Activated naive CD4-positive, alpha-beta T cell treated with anti-CD3 and anti-CD28 coated beads for 36 hours (primary cell): ENCODE data around the gene DDHD1. TPM values are rescaled to one million over a fixed set of nuclear protein-coding genes. Genes with fewer than 3 reads are reported as not detected.

Source experiments
- CTCF ChIA-PET: fragments of 350-600 bp; sonication (Branson Sonifier 250); formaldehyde crosslinking; loops from one replicate; lab custom pipeline; 2021; ENCODE audit warnings: antibody characterized with exemption; lab: Charles Lee
- DNase-seq: peaks from one replicate; pipeline ENCODE4 v3.0.0-alpha.2; 2020
- H3K27ac Mint-ChIP-seq: one replicate; pipeline ENCODE4 v1.8.0; 2021; ENCODE audit warnings: mild to moderate bottlenecking, mixed read lengths
- H3K27me3 Mint-ChIP-seq: one replicate; pipeline ENCODE4 v1.8.0; 2021; ENCODE audit warnings: low read depth, mixed read lengths
- H3K36me3 Mint-ChIP-seq: one replicate; pipeline ENCODE4 v1.8.0; 2021; ENCODE audit warnings: low read depth, mixed read lengths
- H3K4me1 Mint-ChIP-seq: one replicate; pipeline ENCODE4 v1.8.0; 2021; ENCODE audit warnings: low read depth, mixed read lengths
- H3K4me3 Mint-ChIP-seq: one replicate; pipeline ENCODE4 v1.8.0; 2021; ENCODE audit warnings: mild to moderate bottlenecking, moderate library complexity, mixed read lengths
- H3K9me3 Mint-ChIP-seq: one replicate; pipeline ENCODE4 v1.8.0; 2021; ENCODE audit warnings: mixed read lengths
- intact Hi-C: fragments of 100-400 bp; cut with micrococcal nuclease; formaldehyde crosslinking; loops from one replicate; pipeline ENCODE4 v1.15.1; 2023
- total RNA-seq, 2 experiments: library from RNA; stranded (reverse); gene quantifications; one replicate each; pipeline ENCODE4 v1.2.3, GENCODE V29; 2021

DDHD1 gene
- total RNA-seq, 2 experiments from 2014 or later, result 20.1 to 20.4 TPM

DNA sequence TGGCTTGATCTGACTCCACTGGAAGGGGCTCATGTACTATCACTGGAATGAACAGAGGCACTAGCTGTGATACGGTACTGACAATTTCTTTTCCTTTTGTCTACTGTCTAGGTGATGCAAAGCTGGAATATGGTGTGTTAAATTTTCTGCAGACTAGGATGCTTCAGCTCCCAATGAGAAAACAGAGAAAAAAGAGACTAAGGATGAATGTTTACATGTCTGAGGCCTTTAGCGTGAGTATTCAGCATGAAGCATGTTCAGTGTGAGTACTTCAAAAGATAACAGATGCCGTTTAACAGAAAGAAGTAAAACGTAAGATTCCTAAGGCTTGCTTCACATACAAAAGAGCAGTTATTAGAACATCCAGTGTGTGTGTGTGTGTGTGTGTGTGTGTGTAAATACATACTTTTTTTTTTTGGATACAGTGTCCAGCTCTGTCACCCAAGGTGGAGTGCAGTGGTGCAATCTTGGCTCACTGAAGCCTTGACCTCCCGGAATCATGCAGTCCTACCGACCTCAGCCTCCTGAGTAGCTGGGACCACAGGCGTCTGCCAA is 110.0 kb downstream of the DDHD1 start:
- no peak overlapping the region for H3K27ac Mint-ChIP-seq
- DNase-seq, result no peak
- no peak overlapping the region for H3K4me3 Mint-ChIP-seq
- intact Hi-C loops, result no loop called here
- H3K9me3 Mint-ChIP-seq, result no peaks in the 10 kb centered on the region
- no peaks in the 10 kb centered on the region for H3K4me1 Mint-ChIP-seq
- H3K27me3 Mint-ChIP-seq, result no peaks in the 10 kb centered on the region
- CTCF ChIA-PET, result interaction anchor here (1.5 kb wide), 1 partner anchor 12 kb away, joined by 9 read pairs; no protein-coding TSS in a partner anchor
- peaks cover 53% of the 10 kb centered on the region for H3K36me3 Mint-ChIP-seq

DNA sequence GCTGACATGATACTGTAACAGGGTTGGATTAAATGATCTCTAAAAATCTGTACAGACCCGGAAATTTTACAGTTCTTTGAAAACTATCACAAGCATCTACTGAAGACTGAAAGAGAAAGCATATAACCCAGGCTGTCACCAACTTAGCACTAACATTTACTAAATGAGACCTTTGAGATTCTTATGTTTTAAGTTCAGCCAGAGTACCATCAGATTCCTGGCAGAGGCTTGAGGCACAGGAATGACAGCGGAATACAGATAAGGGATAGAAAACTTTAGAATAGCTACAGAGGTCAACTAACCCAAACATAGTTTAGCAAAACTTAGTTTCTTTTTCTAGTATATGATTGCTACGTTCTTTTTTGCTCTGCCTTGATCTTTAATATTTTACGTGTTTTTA is 110.6 kb downstream of the DDHD1 start:
- CTCF ChIA-PET, result interaction anchor here (1.5 kb wide), 1 partner anchor 12 kb away, joined by 9 read pairs; no protein-coding TSS in a partner anchor
- H3K36me3 Mint-ChIP-seq, result peaks cover 59% of the 10 kb centered on the region
- no peak overlapping the region for H3K27ac Mint-ChIP-seq
- no peaks in the 10 kb centered on the region for H3K4me1 Mint-ChIP-seq
- DNase-seq, result no peak
- H3K4me3 Mint-ChIP-seq, result no peak overlapping the region
- intact Hi-C loops, result no loop called here
- no peaks in the 10 kb centered on the region for H3K9me3 Mint-ChIP-seq
- no peaks in the 10 kb centered on the region for H3K27me3 Mint-ChIP-seq

DNA sequence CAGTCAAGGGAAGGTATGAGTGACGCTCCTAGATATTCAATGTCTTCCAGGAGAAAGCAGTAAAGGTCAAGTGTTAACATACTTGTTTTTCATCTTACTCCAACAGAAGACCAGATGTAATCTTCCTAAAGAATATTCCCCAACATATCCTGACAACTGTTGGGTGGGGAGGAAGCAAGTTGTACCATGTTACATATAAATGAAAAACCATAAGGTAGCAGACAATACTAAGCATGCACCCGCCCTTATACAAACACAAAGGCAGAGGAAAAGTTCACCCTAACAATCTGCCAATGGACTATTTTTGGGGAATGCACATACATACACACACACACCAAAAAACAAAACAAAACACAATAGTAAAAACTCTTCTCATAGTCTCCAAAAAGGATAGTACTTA is 112.1 kb downstream of the DDHD1 start:
- CTCF ChIA-PET, result interaction anchor here (1.0 kb wide), 1 partner anchor 14 kb away, joined by 5 read pairs; no protein-coding TSS in a partner anchor

DNA sequence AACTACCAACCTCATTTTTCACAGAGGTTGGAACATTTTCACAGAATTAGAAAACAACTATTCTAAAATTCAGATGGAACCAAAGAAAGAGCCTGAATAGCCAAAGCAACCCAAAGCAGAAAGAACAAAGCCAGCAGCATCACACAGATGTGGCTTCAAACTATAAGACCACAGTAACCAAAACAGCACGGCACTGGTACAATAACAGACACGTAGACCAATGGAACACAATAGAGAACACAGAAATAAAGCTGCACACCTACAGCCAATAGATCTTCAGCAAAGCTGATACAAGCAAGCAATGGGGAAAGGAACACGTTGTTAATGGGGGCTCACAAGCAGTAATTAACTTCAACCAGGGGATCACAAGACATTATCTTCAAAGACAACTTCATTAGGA is 114.5 kb downstream of the DDHD1 start:
- Mint-ChIP-seq H3K27ac (no peak overlapping the region), H3K4me1 (no peaks in the 10 kb centered on the region), H3K9me3 (no peaks in the 10 kb centered on the region), H3K4me3 (no peak overlapping the region), H3K27me3 (no peaks in the 10 kb centered on the region), H3K36me3 (peaks cover 63% of the 10 kb centered on the region)
- CTCF ChIA-PET, result no interaction called here
- DNase-seq, result no peak
- intact Hi-C loops, result no loop called here

More for the DNA sequence above, 112.1 kb downstream of the DDHD1 start:
- no peaks in the 10 kb centered on the region for H3K9me3 Mint-ChIP-seq
- H3K4me1 Mint-ChIP-seq, result no peaks in the 10 kb centered on the region
- no peak overlapping the region for H3K4me3 Mint-ChIP-seq
- DNase-seq, result no peak
- peaks cover 65% of the 10 kb centered on the region for H3K36me3 Mint-ChIP-seq
- intact Hi-C loops, result no loop called here
- H3K27ac Mint-ChIP-seq, result no peak overlapping the region
- H3K27me3 Mint-ChIP-seq, result no peaks in the 10 kb centered on the region

DNA sequence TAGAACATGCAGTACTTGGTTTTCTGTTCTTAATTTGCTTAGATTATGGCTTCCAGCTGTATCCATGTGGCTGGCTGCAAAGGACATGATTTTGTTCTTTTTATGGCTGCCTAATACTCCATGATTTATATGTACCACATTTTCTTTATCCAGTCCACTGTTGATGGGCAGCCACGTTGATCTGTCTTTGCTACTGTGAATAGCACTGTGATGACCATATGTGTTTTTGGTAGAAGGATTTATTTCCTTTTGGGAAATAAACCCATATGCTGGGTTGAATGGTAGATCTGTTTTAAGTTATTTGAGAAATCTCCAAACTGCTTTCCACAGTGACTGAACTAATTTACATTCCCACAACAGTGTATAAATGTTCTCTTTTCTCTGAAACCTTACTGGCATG is 116.1 kb downstream of the DDHD1 start:
- no peak overlapping the region for H3K27ac Mint-ChIP-seq
- intact Hi-C loops, result no loop called here
- no peaks in the 10 kb centered on the region for H3K27me3 Mint-ChIP-seq
- CTCF ChIA-PET, result no interaction called here
- H3K9me3 Mint-ChIP-seq, result no peaks in the 10 kb centered on the region
- H3K4me3 Mint-ChIP-seq, result no peak overlapping the region
- no peaks in the 10 kb centered on the region for H3K4me1 Mint-ChIP-seq
- H3K36me3 Mint-ChIP-seq, result peaks cover 58% of the 10 kb centered on the region
- DNase-seq, result no peak

DNA sequence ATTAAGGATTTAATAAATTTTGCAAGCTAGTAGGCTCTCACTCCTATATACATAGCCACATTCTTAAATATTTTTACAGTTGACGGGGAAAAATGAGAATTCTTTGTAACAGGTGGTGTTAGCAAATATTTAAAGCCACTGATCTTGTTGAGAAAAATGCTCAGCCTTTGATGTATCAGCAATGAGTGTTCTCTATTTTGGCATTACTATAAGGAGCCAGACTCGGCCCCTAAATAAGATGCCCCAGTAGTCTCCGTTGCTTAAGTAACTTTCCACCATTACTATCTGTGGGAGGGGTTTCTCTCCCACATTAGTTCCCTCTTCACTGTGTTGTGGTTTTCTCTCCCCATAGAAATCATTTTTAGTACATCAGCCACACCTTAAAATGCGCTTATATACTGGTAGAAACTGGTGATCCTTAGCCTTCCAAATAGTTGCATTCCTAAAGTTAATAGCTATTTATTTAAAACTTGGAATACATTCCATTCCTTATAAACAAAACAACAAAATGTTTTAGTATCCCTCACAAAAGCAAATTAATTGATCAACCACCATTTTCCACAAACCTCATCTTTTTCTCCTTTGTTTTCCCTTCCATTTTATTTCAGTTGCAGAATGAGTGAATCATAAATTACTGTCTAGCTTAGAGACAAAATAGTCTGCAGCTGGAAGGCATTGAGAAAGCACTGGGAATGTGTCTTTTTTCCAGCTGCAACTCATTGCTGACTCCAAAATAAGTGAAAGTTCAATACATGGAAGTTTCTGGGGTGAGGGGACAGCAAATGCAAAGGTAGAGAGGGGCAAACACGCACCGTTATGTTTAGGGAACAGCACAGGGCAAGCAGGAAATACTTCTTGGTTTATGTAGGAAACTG is 117.5 kb downstream of the DDHD1 start:
- Mint-ChIP-seq H3K4me3 (no peak overlapping the region), H3K36me3 (peaks cover 46% of the 10 kb centered on the region), H3K27ac (no peak overlapping the region), H3K27me3 (no peaks in the 10 kb centered on the region), H3K4me1 (no peaks in the 10 kb centered on the region), H3K9me3 (no peaks in the 10 kb centered on the region)
- CTCF ChIA-PET, result no interaction called here
- intact Hi-C loops, result no loop called here
- DNase-seq, result no peak

DNA sequence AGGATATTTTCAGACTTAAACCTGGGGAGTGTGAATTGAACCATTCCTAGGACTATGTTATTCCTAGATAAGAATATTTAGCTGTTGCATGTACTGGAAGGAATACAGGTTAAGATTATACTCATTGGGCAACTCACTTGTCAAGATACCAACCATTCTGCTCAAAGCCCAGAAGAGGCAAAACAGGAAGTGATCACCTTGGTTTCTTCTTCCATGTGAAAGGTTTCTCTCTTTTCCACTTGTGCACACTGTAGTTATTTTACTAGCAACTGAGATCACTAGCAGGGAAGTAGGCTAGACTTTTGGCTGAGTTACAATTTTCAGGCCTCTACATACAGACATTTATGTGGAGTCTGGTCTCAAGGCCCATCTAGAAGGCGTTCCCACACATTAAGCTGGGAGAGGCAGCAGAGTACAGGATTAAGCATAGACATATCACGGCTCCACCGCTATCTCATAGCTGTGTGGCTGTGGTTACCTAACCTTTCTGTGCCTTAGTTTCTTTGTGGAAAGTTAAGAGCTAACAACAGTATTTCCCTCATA is 118.4 kb downstream of the DDHD1 start:
- intact Hi-C loops, result no loop called here

DNA sequence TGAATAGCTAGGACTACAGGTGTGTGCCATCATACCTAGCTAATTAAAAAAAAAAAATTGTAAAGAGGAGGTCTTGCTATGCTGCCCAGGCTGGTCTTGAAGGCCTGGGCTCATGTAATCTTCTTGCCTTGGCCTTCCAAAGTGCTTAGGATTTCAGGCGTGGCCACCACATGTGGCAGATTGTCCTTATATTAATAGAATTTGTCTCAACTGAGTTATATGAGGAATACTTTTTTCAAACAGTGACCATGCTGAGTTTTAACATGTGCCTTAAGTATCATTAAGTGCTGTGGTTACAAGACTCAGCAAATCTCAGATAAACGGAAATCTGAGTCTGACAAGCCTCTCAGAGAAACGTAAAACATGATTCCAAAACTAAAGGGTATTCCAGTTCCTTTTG is 119.1 kb downstream of the DDHD1 start:
- H3K4me3 Mint-ChIP-seq, result no peak overlapping the region
- no peaks in the 10 kb centered on the region for H3K27me3 Mint-ChIP-seq
- H3K4me1 Mint-ChIP-seq, result no peaks in the 10 kb centered on the region
- peaks cover 41% of the 10 kb centered on the region for H3K36me3 Mint-ChIP-seq
- DNase-seq, result no peak
- H3K9me3 Mint-ChIP-seq, result peaks cover 9% of the 10 kb centered on the region
- intact Hi-C loops, result no loop called here
- H3K27ac Mint-ChIP-seq, result no peak overlapping the region
- CTCF ChIA-PET, result no interaction called here

More for the DNA sequence above, 118.4 kb downstream of the DDHD1 start:
- no peak for DNase-seq
- Mint-ChIP-seq H3K4me1 (no peaks in the 10 kb centered on the region), H3K27me3 (no peaks in the 10 kb centered on the region), H3K27ac (no peak overlapping the region), H3K9me3 (peaks cover 5% of the 10 kb centered on the region), H3K36me3 (peaks cover 44% of the 10 kb centered on the region), H3K4me3 (no peak overlapping the region)
- CTCF ChIA-PET, result interaction anchor here (0.6 kb wide), 1 partner anchor 13 kb away, joined by 3 read pairs; no protein-coding TSS in a partner anchor

DNA sequence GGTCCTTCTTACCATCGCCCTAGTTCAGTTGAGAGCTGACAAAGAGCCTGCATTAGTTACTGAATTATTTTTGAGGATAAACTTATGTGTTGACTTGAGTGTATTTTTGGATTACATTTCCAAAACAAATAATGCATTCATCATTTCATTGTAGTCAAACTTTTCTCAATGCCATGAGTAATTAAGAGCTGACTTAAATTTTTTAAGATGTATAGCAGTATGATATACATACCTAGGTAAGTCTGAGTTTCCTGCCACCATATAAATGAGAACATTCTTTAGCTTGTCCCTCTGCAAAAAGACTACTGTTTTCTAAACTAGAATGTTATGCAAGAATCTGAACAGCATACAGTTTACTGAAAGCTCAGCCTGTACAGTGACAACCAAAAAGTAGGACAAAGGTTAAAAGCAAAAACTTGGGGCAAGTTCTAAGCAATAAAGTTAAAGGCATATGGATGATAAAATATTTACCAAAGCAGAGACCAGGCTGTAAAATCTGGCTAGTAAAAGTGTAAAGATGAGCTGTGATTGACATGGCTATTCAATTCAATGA is 120.2 kb downstream of the DDHD1 start:
- no peaks in the 10 kb centered on the region for H3K27me3 Mint-ChIP-seq
- intact Hi-C loops, result no loop called here

DNA sequence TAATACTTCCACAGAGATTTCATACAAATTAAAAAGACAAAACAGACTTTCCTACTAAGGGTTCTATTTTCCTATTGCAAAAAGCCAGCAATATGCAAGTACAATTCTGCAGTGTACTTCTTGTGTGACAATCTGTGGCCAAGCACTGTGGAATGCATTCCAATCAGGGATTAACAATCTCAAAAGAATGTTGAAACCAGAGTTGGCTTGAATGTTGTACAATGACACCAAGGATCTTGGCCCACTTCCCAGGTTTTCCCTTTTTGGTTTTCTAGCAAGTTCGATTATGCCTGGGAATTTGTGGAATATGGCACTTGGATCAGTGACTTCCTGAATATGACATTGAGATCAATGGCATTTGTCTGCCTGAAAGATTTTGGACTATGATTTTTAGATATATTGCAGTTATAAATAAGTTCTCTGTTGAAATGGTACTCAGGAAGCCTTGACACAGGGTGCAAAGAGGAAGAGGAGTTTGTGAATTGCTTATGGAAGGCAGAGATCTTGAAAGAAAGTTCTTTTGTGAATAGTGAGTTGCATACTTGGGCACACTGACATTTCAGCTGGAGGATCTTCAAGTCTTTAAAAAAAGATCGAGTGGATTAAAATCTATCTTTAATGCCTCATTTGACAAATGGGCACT is 120.8 kb downstream of the DDHD1 start:
- no peak for DNase-seq
- Mint-ChIP-seq H3K36me3 (peaks cover 23% of the 10 kb centered on the region), H3K27me3 (no peaks in the 10 kb centered on the region), H3K4me1 (peaks cover 10% of the 10 kb centered on the region), H3K27ac (no peak overlapping the region), H3K9me3 (peaks cover 13% of the 10 kb centered on the region), H3K4me3 (no peak overlapping the region)
- intact Hi-C loops, result no loop called here
- CTCF ChIA-PET, result interaction anchor here (0.6 kb wide), 1 partner anchor 63 kb away, joined by 3 read pairs; no protein-coding TSS in a partner anchor

More for the DNA sequence above, 120.2 kb downstream of the DDHD1 start:
- CTCF ChIA-PET, result interaction anchor here (0.6 kb wide), 1 partner anchor 64 kb away, joined by 3 read pairs; no protein-coding TSS in a partner anchor
- H3K36me3 Mint-ChIP-seq, result peaks cover 29% of the 10 kb centered on the region
- H3K4me1 Mint-ChIP-seq, result peaks cover 3% of the 10 kb centered on the region
- H3K27ac Mint-ChIP-seq, result no peak overlapping the region
- DNase-seq, result no peak
- H3K9me3 Mint-ChIP-seq, result peaks cover 13% of the 10 kb centered on the region
- H3K4me3 Mint-ChIP-seq, result no peak overlapping the region

DNA sequence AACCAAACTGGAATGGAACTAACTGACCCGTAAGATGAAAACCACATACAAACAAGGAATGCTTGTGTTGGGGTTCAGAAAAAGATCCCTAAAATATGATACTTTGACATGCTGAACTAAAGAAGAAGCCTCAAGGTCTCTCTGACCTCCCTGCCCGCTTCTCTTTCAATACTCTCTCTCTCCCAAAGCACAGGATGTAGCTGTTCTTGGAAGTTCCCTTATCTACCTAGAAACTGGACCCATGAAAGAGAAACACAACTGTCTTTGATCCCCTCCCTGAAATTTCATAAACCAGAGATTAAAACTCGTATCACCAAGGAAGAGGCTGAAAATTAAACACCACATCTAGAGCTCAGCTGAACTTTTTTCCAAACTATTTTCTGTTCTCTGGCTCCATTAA is 125.6 kb downstream of the DDHD1 start:
- Mint-ChIP-seq H3K36me3 (peaks cover 12% of the 10 kb centered on the region), H3K27ac (no peak overlapping the region), H3K9me3 (peaks cover 13% of the 10 kb centered on the region), H3K4me1 (peaks cover 12% of the 10 kb centered on the region), H3K27me3 (no peaks in the 10 kb centered on the region), H3K4me3 (no peak overlapping the region)
- CTCF ChIA-PET, result interaction anchor here (1.1 kb wide), 1 partner anchor 13 kb away, joined by 5 read pairs; no protein-coding TSS in a partner anchor
- intact Hi-C loops, result no loop called here
- DNase-seq, result no peak

DNA sequence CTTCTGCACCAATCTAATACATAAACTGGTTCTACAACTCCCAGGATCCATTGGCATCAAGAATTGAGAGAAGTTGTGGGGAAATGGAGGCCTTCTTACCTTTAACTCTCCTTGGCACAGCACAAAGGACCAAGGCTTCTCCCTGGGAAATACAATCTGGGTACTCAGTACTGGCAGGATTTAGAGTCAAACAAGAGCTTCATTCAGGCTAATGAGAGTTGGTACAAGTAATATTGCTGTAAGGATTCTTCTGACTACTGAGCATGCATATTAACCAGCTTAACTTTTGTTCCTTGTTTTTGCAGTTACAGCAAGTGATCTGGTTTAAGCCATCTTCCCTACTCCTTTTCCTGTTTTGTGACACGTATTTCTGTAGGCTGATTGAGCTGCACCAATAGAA is 126.1 kb downstream of the DDHD1 start:
- Mint-ChIP-seq H3K27me3 (no peaks in the 10 kb centered on the region), H3K9me3 (peaks cover 13% of the 10 kb centered on the region), H3K27ac (no peak overlapping the region), H3K4me1 (peaks cover 12% of the 10 kb centered on the region), H3K36me3 (peaks cover 9% of the 10 kb centered on the region), H3K4me3 (no peak overlapping the region)
- CTCF ChIA-PET, result interaction anchor here (0.9 to 1.1 kb wide), 2 partner anchors 14 to 27 kb away, joined by 3 to 5 read pairs; no protein-coding TSS in a partner anchor
- intact Hi-C loops, result no loop called here
- no peak for DNase-seq
